Spleen (tissue), 7 donors: ENCODE measurements around the gene CYP24A1.

Experiments used
- CTCF ChIP-seq, 11 experiments: fragments of 200-600 bp in 7 of 11; fragments of 450-650 bp in 4 of 11; sonication (generic) in 4 of 11; IDR thresholded peaks in 8 of 11; conservative IDR thresholded peaks in 3 of 11; 1 replicate in 7 of 11; 2 replicates in 4 of 11; pipeline versions ENCODE4 v1.4.0 to v1.8.0; 2016 to 2021; ENCODE audit warnings: antibody characterized with exemption in 11 of 11, inconsistent platforms in 4 of 11, mild to moderate bottlenecking in 1 of 11
- POLR2A ChIP-seq, 3 donors: fragments of 450-650 bp; IDR thresholded peaks; one replicate each; pipeline ENCODE4 v1.5.1; 2017; ENCODE audit warnings: antibody characterized with exemption in 3 of 3, mild to moderate bottlenecking in 1 of 3
- POLR2AphosphoS5 ChIP-seq, 3 donors: sonication (generic); formaldehyde crosslinking; IDR thresholded peaks; one replicate each; pipeline ENCODE4 v1.5.1; 2017; ENCODE audit warnings: antibody characterized with exemption in 3 of 3
- donor health status: DM: no; HTN: no; CAD: no; lungs with moderate emphysema.
- donor health status: DM: no; HTN: no; CAD: no.
- donor health status: DM: no; HTN: no; CAD: no.

DNA sequence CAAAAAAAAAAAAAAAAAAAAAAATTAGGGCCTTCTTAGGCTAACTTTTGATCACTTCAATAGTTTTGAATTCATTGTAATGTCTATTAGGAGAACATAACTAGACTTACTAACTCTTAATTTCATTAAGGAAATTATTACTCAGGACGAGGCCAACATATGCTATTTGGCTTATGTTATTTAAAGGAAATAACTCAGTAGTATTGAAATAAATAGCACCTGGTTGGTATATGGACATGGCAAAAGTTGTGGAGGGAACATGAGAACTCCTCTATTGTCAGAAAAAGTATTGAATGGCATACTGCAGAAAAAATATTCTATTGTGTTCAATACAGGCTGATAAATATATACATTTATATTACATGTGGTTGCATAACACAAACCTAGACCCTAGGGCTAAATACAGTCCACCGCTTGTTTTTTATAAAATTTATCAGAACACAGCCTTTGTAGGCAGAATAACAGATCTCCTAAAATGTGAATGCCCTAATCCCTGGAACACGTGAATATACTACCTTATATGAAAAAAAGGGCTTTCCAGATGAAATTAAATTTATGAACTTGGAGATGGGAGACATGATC is 18.0 kb downstream of the CYP24A1 start:
- TF ChIP-seq CTCF (IDR thresholded peaks at IDR 0.05 in 8 of 11, conservative IDR thresholded peaks at IDR 0.05 in 3 of 11) (no peak), POLR2AphosphoS5 (IDR thresholded peaks at IDR 0.05) (no peak), POLR2A (IDR thresholded peaks at IDR 0.05) (no peak)
